ENCODE results near the gene ARL9.

Gene ARL9

DNA sequence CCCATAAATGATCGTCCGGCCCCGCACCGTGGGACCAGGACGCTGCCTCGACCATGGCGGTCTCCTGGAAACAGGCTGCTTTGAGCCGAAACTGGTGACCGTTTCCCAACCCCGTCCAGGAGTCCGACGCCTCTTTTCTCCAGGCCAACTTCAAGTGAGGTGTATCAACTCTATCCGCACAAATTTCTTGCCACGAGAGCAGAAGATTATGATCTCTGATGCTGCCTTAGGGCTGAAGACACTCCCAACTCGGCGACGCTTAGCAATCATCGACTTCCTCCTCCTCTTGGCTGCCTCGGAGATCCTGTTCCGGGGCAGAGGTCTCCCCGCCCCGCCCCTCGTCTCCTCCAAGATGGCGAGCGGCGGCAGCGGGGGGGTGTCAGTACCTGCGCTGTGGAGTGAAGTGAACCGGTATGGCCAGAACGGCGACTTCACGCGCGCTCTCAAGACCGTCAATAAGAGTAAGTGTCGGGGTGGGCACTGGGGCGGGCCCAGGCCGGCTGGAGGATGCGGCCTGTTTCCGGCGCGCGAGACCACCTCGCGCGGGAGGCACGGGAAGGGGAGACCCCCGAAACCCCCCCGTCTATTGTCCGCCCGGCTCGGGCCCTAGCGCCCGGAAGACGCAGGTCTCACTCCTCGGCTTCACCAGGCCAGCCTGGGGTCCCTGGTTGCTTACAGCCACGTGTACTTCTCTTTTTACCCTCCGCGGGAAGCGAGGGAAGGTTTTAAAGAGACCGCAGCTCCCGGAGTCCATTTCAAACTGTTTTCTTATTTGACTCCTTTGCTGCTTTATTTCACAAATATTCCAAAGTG is 38.1 kb upstream of the ARL9 start, which contains the start of gene SRP72:
TSS of gene SRP72 (plus strand) at position 334 of the 813 bp plus-strand sequence. CDS start at position 353, 19 bp downstream.
- H2AFZ ChIP-seq (ENCODE audit: insufficient read depth, low read length, poor library complexity) = peak within 1 kb of the TSS; percentile 77
- peak within 1 kb of the TSS; percentile 75 for H3K14ac ChIP-seq (ENCODE audit: low read length)
- H3K4me2 ChIP-seq (ENCODE audit: low read length) = peak within 1 kb of the TSS; percentile 78
- no peak within 1 kb of the TSS for H2BK12ac ChIP-seq (ENCODE audit: low read length)
- peak within 1 kb of the TSS; percentile 88 for H3K27ac ChIP-seq (ENCODE audit: low read depth, low read length)
- H3K18ac ChIP-seq (ENCODE audit: low read length) = peak within 1 kb of the TSS; percentile 74
- H3K27me3 ChIP-seq (ENCODE audit: insufficient read depth, low read length) = no peaks in the 10 kb centered on the region
- WGBS (ENCODE audit: extremely low coverage, insufficient coverage, insufficient read length) = no CpG with 5 or more reads among the region's 62 CpGs
- H4K12ac ChIP-seq (ENCODE audit: low read depth, low read length) = peak within 1 kb of the TSS; percentile 49
- H3K79me1 ChIP-seq (ENCODE audit: low read length) = peaks cover 8% of the 10 kb centered on the region
- peak within 1 kb of the TSS; percentile 85 for H3K4me3 ChIP-seq (ENCODE audit: low read depth, low read length)
- H3K23ac ChIP-seq (ENCODE audit: low read length) = no peak within 1 kb of the TSS
- peaks cover 9 to 12% of the 10 kb centered on the region in 2 experiments for H3K36me3 ChIP-seq (ENCODE audit: control insufficient read depth in 1 of 2, insufficient read depth in 2 of 2, low read length in 2 of 2)
- H4K8ac ChIP-seq (ENCODE audit: low read depth, low read length) = peak within 1 kb of the TSS; percentile 89
- H2BK5ac ChIP-seq (ENCODE audit: low read depth, low read length, poor library complexity) = peak within 1 kb of the TSS; percentile 67
- H3K9me3 ChIP-seq (ENCODE audit: insufficient read depth, low read depth, low read length) = no peaks in the 10 kb centered on the region
- peak within 1 kb of the TSS; percentile 76 for H3K4ac ChIP-seq (ENCODE audit: low read depth, low read length)
- H2AK5ac ChIP-seq (ENCODE audit: low read length) = peak within 1 kb of the TSS; percentile 20
- peaks cover 4 to 9% of the 10 kb centered on the region in 2 experiments for H3K4me1 ChIP-seq (ENCODE audit: control insufficient read depth in 1 of 2, insufficient read depth in 2 of 2, low read length in 2 of 2)
- H2BK120ac ChIP-seq (ENCODE audit: insufficient read depth, low read length, poor library complexity) = peak within 1 kb of the TSS; percentile 72
- peaks cover 4% of the 10 kb centered on the region for H3K79me2 ChIP-seq (ENCODE audit: control insufficient read depth, insufficient read depth, low read length, poor library complexity)
- peak; percentile 98 for DNase-seq
- peak within 1 kb of the TSS; percentile 89 for H3K9ac ChIP-seq (ENCODE audit: low read length)
- H4K91ac ChIP-seq (ENCODE audit: low read depth, low read length) = peak within 1 kb of the TSS; percentile 85

GRCh38 chr4:56468097-56468422 is 37.5 kb upstream of the ARL9 start:
- H2AFZ ChIP-seq (ENCODE audit: insufficient read depth, low read length, poor library complexity) = no peak overlapping the region
- peak overlapping the region; percentile 75 for H3K14ac ChIP-seq (ENCODE audit: low read length)
- peak overlapping the region; percentile 85 for H3K4me3 ChIP-seq (ENCODE audit: low read depth, low read length)
- no peak overlapping the region for H3K18ac ChIP-seq (ENCODE audit: low read length)
- H4K12ac ChIP-seq (ENCODE audit: low read depth, low read length) = no peak overlapping the region
- peak overlapping the region; percentile 85 for H4K91ac ChIP-seq (ENCODE audit: low read depth, low read length)
- H3K4me2 ChIP-seq (ENCODE audit: low read length) = peak overlapping the region; percentile 44
- peaks cover 4% of the 10 kb centered on the region for H3K79me2 ChIP-seq (ENCODE audit: control insufficient read depth, insufficient read depth, low read length, poor library complexity)
- H3K27me3 ChIP-seq (ENCODE audit: insufficient read depth, low read length) = no peaks in the 10 kb centered on the region
- H4K8ac ChIP-seq (ENCODE audit: low read depth, low read length) = peak overlapping the region; percentile 89
- peaks cover 9% of the 10 kb centered on the region in 2 experiments for H3K36me3 ChIP-seq (ENCODE audit: control insufficient read depth in 1 of 2, insufficient read depth in 2 of 2, low read length in 2 of 2)
- H2BK5ac ChIP-seq (ENCODE audit: low read depth, low read length, poor library complexity) = no peak overlapping the region
- no peak overlapping the region for H3K23ac ChIP-seq (ENCODE audit: low read length)
- no peak overlapping the region for H2AK5ac ChIP-seq (ENCODE audit: low read length)
- peaks cover 8% of the 10 kb centered on the region for H3K79me1 ChIP-seq (ENCODE audit: low read length)
- no peak overlapping the region for H2BK12ac ChIP-seq (ENCODE audit: low read length)
- DNase-seq = peak; percentile 56 to 75
- WGBS (ENCODE audit: extremely low coverage, insufficient coverage, insufficient read length) = no CpG with 5 or more reads among the region's 10 CpGs
- H3K9me3 ChIP-seq (ENCODE audit: insufficient read depth, low read depth, low read length) = no peaks in the 10 kb centered on the region
- peak overlapping the region; percentile 88 for H3K27ac ChIP-seq (ENCODE audit: low read depth, low read length)
- H3K4me1 ChIP-seq (ENCODE audit: control insufficient read depth in 1 of 2, insufficient read depth in 2 of 2, low read length in 2 of 2) = peaks cover 4 to 9% of the 10 kb centered on the region in 2 experiments
- H2BK120ac ChIP-seq (ENCODE audit: insufficient read depth, low read length, poor library complexity) = no peak overlapping the region
- H3K9ac ChIP-seq (ENCODE audit: low read length) = peak overlapping the region; percentile 89
- H3K4ac ChIP-seq (ENCODE audit: low read depth, low read length) = peak overlapping the region; percentile 54

- H2BK12ac ChIP-seq (ENCODE audit: low read length) = no peak overlapping the region
- WGBS (ENCODE audit: extremely low coverage, insufficient coverage, insufficient read length) = 100% methylated on average over 1 of the region's 6 CpGs
- no peaks in the 10 kb centered on the region for H3K9me3 ChIP-seq (ENCODE audit: insufficient read depth, low read depth, low read length)
- H3K14ac ChIP-seq (ENCODE audit: low read length) = no peak overlapping the region
- no peak overlapping the region for H4K12ac ChIP-seq (ENCODE audit: low read depth, low read length)
- H3K9ac ChIP-seq (ENCODE audit: low read length) = no peak overlapping the region
- no peak overlapping the region for H3K27ac ChIP-seq (ENCODE audit: low read depth, low read length)
- H3K4me2 ChIP-seq (ENCODE audit: low read length) = no peak overlapping the region
- no peak overlapping the region for H3K23ac ChIP-seq (ENCODE audit: low read length)
- H2BK5ac ChIP-seq (ENCODE audit: low read depth, low read length, poor library complexity) = no peak overlapping the region
- no peak overlapping the region for H2BK120ac ChIP-seq (ENCODE audit: insufficient read depth, low read length, poor library complexity)
- no peak overlapping the region for H2AFZ ChIP-seq (ENCODE audit: insufficient read depth, low read length, poor library complexity)
- peak in 1 of 2 donors; percentile 7 for DNase-seq
- H3K79me1 ChIP-seq (ENCODE audit: low read length) = peaks cover 8% of the 10 kb centered on the region
- no peak overlapping the region for H4K91ac ChIP-seq (ENCODE audit: low read depth, low read length)
- no peak overlapping the region for H4K8ac ChIP-seq (ENCODE audit: low read depth, low read length)
- no peaks in the 10 kb centered on the region for H3K27me3 ChIP-seq (ENCODE audit: insufficient read depth, low read length)
- peaks cover 4 to 9% of the 10 kb centered on the region in 2 experiments for H3K4me1 ChIP-seq (ENCODE audit: control insufficient read depth in 1 of 2, insufficient read depth in 2 of 2, low read length in 2 of 2)
- no peak overlapping the region for H2AK5ac ChIP-seq (ENCODE audit: low read length)
- H3K4ac ChIP-seq (ENCODE audit: low read depth, low read length) = no peak overlapping the region
- H3K79me2 ChIP-seq (ENCODE audit: control insufficient read depth, insufficient read depth, low read length, poor library complexity) = peaks cover 4% of the 10 kb centered on the region
- H3K36me3 ChIP-seq (ENCODE audit: control insufficient read depth in 1 of 2, insufficient read depth in 2 of 2, low read length in 2 of 2) = peaks cover 17% of the 10 kb centered on the region in 2 experiments
- H3K18ac ChIP-seq (ENCODE audit: low read length) = no peak overlapping the region
- no peak overlapping the region for H3K4me3 ChIP-seq (ENCODE audit: low read depth, low read length)
Measured at GRCh38 chr4:56469489-56470210, 35.9 kb upstream of the ARL9 start.

- Histone ChIP-seq H3K9me3 (ENCODE audit: insufficient read depth, low read depth, low read length) (no peaks in the 10 kb centered on the region), H4K12ac (ENCODE audit: low read depth, low read length) (no peak overlapping the region), H2BK12ac (ENCODE audit: low read length) (no peak overlapping the region), H2AK5ac (ENCODE audit: low read length) (no peak overlapping the region), H3K79me1 (ENCODE audit: low read length) (no peaks in the 10 kb centered on the region), H3K27ac (ENCODE audit: low read depth, low read length) (no peak overlapping the region), H2AFZ (ENCODE audit: insufficient read depth, low read length, poor library complexity) (no peak overlapping the region), H3K36me3 (ENCODE audit: control insufficient read depth in 1 of 2, insufficient read depth in 2 of 2, low read length in 2 of 2) (peaks cover 31 to 35% of the 10 kb centered on the region in 2 experiments), H4K8ac (ENCODE audit: low read depth, low read length) (no peak overlapping the region), H4K91ac (ENCODE audit: low read depth, low read length) (no peak overlapping the region), H3K18ac (ENCODE audit: low read length) (no peak overlapping the region), H3K4ac (ENCODE audit: low read depth, low read length) (no peak overlapping the region), H3K14ac (ENCODE audit: low read length) (no peak overlapping the region), H3K9ac (ENCODE audit: low read length) (no peak overlapping the region), H3K4me1 (ENCODE audit: control insufficient read depth in 1 of 2, insufficient read depth in 2 of 2, low read length in 2 of 2) (no peaks in the 10 kb centered on the region), H3K4me2 (ENCODE audit: low read length) (no peak overlapping the region), H3K4me3 (ENCODE audit: low read depth, low read length) (no peak overlapping the region), H3K23ac (ENCODE audit: low read length) (no peak overlapping the region), H2BK120ac (ENCODE audit: insufficient read depth, low read length, poor library complexity) (no peak overlapping the region), H3K79me2 (ENCODE audit: control insufficient read depth, insufficient read depth, low read length, poor library complexity) (no peaks in the 10 kb centered on the region), H3K27me3 (ENCODE audit: insufficient read depth, low read length) (no peaks in the 10 kb centered on the region), H2BK5ac (ENCODE audit: low read depth, low read length, poor library complexity) (no peak overlapping the region)
- no CpG with 5 or more reads among the region's 2 CpGs for WGBS (ENCODE audit: extremely low coverage, insufficient coverage, insufficient read length)
- no peak for DNase-seq
Measured at GRCh38 chr4:56475917-56476316, 29.7 kb upstream of the ARL9 start.
